H9 (cell line): ENCODE measurements around the gene DAD1. TPM values are rescaled to one million over a fixed set of nuclear protein-coding genes. Genes with fewer than 3 reads are reported as not detected.

Source experiments
- DNase-seq: peaks from one replicate; pipeline ENCODE4 v3.0.0-alpha.2; 2017
- H2AFZ ChIP-seq: one replicate; pipeline ENCODE4 v1.6.1; 2013; ENCODE audit warnings: mild to moderate bottlenecking, low read length, control low read depth, moderate library complexity
- H2AK5ac ChIP-seq: 2 replicates; pipeline ENCODE4 v1.6.1; 2013; ENCODE audit warnings: low read length, control low read depth, mixed read lengths; ENCODE audit not compliant: insufficient read length
- H2BK120ac ChIP-seq: one replicate; pipeline ENCODE4 v1.6.1; 2013; ENCODE audit warnings: low read depth, mild to moderate bottlenecking, low read length, control low read depth, inconsistent platforms; ENCODE audit not compliant: poor library complexity, severe bottlenecking
- H2BK12ac ChIP-seq: 2 replicates; pipeline ENCODE4 v1.6.1; 2013; ENCODE audit warnings: low read length, control low read depth, mixed read lengths, low read depth; ENCODE audit not compliant: insufficient read length
- H2BK15ac ChIP-seq: 2 replicates; pipeline ENCODE4 v1.6.1; 2013; ENCODE audit warnings: low read depth, low read length, control low read depth
- H2BK20ac ChIP-seq: one replicate; pipeline ENCODE4 v1.6.1; 2013; ENCODE audit warnings: low read depth, mild to moderate bottlenecking, low read length, control low read depth, inconsistent platforms; ENCODE audit not compliant: poor library complexity, severe bottlenecking
- H2BK5ac ChIP-seq: 2 replicates; pipeline ENCODE4 v1.6.1; 2013; ENCODE audit warnings: low read length, control low read depth, mixed read lengths; ENCODE audit not compliant: insufficient read length
- H3K14ac ChIP-seq: 2 replicates; pipeline ENCODE4 v1.6.1; 2013; ENCODE audit warnings: low read length, control low read depth; ENCODE audit not compliant: insufficient read depth
- H3K18ac ChIP-seq: 2 replicates; pipeline ENCODE4 v1.6.1; 2013; ENCODE audit warnings: low read depth, mild to moderate bottlenecking, mixed read lengths, low read length, control low read depth; ENCODE audit not compliant: insufficient read length
- H3K23ac ChIP-seq: 2 replicates; pipeline ENCODE4 v1.6.1; 2013; ENCODE audit warnings: low read length, control low read depth, mixed read lengths, low read depth; ENCODE audit not compliant: insufficient read length
- H3K23me2 ChIP-seq: 2 replicates; pipeline ENCODE4 v1.6.1; 2013; ENCODE audit warnings: low read depth, mild to moderate bottlenecking, mixed read lengths, low read length, control low read depth; ENCODE audit not compliant: insufficient read length, poor library complexity, severe bottlenecking
- H3K27ac ChIP-seq: 2 replicates; pipeline ENCODE4 v1.5.1; 2013; ENCODE audit warnings: low read length, control low read depth, mixed read lengths, low read depth; ENCODE audit not compliant: insufficient read length
- H3K27me3 ChIP-seq: 2 replicates; pipeline ENCODE4 v1.6.1; 2013; ENCODE audit warnings: low read length, control low read depth, inconsistent platforms; ENCODE audit not compliant: insufficient read depth
- H3K4ac ChIP-seq: 2 replicates; pipeline ENCODE4 v1.6.1; 2013; ENCODE audit warnings: low read depth, mild to moderate bottlenecking, control low read depth, inconsistent platforms, low read length, moderate library complexity
- H3K4me1 ChIP-seq: 2 replicates; pipeline ENCODE4 v1.6.1; 2013; ENCODE audit warnings: low read length, control low read depth, inconsistent platforms; ENCODE audit not compliant: insufficient read depth
- H3K4me2 ChIP-seq: 2 replicates; pipeline ENCODE4 v1.6.1; 2013; ENCODE audit warnings: low read length, control low read depth, mixed read lengths; ENCODE audit not compliant: insufficient read length, insufficient read depth
- H3K56ac ChIP-seq: 2 replicates; pipeline ENCODE4 v1.6.1; 2013; ENCODE audit warnings: low read depth, mild to moderate bottlenecking, mixed read lengths, low read length, control low read depth; ENCODE audit not compliant: insufficient read length
- H3K79me1 ChIP-seq: 2 replicates; pipeline ENCODE4 v1.6.1; 2013; ENCODE audit warnings: low read depth, mild to moderate bottlenecking, moderate library complexity, low read length, control low read depth, inconsistent platforms; ENCODE audit not compliant: insufficient read depth, poor library complexity, severe bottlenecking
- H3K79me2 ChIP-seq: 2 replicates; pipeline ENCODE4 v1.6.1; 2013; ENCODE audit warnings: low read length, control low read depth, inconsistent platforms; ENCODE audit not compliant: insufficient read depth
- H3K9ac ChIP-seq: 2 replicates; pipeline ENCODE4 v1.6.1; 2013; ENCODE audit warnings: low read length, control low read depth, mixed read lengths; ENCODE audit not compliant: insufficient read length; ENCODE audit errors: extremely low read depth
- H3K9me3 ChIP-seq: one replicate; pipeline ENCODE4 v1.6.1; 2013; ENCODE audit warnings: low read depth, low read length, inconsistent platforms; ENCODE audit not compliant: control insufficient read depth
- H3T11ph ChIP-seq: one replicate; pipeline ENCODE4 v1.6.1; 2013; ENCODE audit warnings: mild to moderate bottlenecking, low read length, control low read depth, inconsistent platforms
- H4K20me1 ChIP-seq: one replicate; pipeline ENCODE4 v1.6.1; 2013; ENCODE audit not compliant: control insufficient read depth, insufficient read length, insufficient read depth
- H4K5ac ChIP-seq: 2 replicates; pipeline ENCODE4 v1.6.1; 2013; ENCODE audit warnings: low read depth, mild to moderate bottlenecking, mixed read lengths, low read length, control low read depth; ENCODE audit not compliant: insufficient read length
- H4K8ac ChIP-seq: replicated peaks from 2 replicates; pipeline ENCODE4 v1.6.1; 2013; ENCODE audit warnings: low read length, control low read depth, mixed read lengths, low read depth; ENCODE audit not compliant: insufficient read length
- H4K91ac ChIP-seq: 2 replicates; pipeline ENCODE4 v1.6.1; 2013; ENCODE audit warnings: low read depth, mild to moderate bottlenecking, moderate library complexity, mixed read lengths, low read length, control low read depth; ENCODE audit not compliant: insufficient read length
- H3K27ac Mint-ChIP-seq, 3 experiments: 2 replicates in 2 of 3; 3 replicates in 1 of 3; pipeline ENCODE4 v1.8.0; 2020 to 2021; ENCODE audit warnings: mixed read lengths in 3 of 3, mild to moderate bottlenecking in 1 of 3, moderate library complexity in 1 of 3
- H3K27me3 Mint-ChIP-seq: 2 replicates; pipeline ENCODE4 v1.8.0; 2021; ENCODE audit warnings: low read depth, mild to moderate bottlenecking, moderate library complexity, mixed read lengths
- H3K36me3 Mint-ChIP-seq, 3 experiments: 2 replicates in 2 of 3; 3 replicates in 1 of 3; pipeline ENCODE4 v1.8.0; 2020 to 2021; ENCODE audit warnings: low read depth in 3 of 3, mixed read lengths in 3 of 3; ENCODE audit not compliant: insufficient read depth in 1 of 3
- H3K4me1 Mint-ChIP-seq, 2 experiments: 2 replicates each; pipeline ENCODE4 v1.8.0; 2020; ENCODE audit warnings: mixed read lengths in 2 of 2
- H3K4me3 Mint-ChIP-seq, 2 experiments: 2 replicates in 1 of 2; 3 replicates in 1 of 2; pipeline ENCODE4 v1.8.0; 2020 to 2021; ENCODE audit warnings: mild to moderate bottlenecking in 2 of 2, mixed read lengths in 2 of 2, moderate library complexity in 1 of 2
- H3K9me3 Mint-ChIP-seq, 2 experiments: 2 replicates in 1 of 2; 3 replicates in 1 of 2; pipeline ENCODE4 v1.8.0; 2020; ENCODE audit warnings: mild to moderate bottlenecking in 2 of 2, mixed read lengths in 2 of 2, moderate library complexity in 1 of 2
- WGBS: extraction: QIAGEN DNeasy Blood & Tissue Kit; methylation state at CpG from one replicate; pipeline ENCODE4 v1.1.7; 2013; ENCODE audit warnings: missing lambda C conversion rate, low lambda C conversion rate, mixed read lengths; ENCODE audit not compliant: insufficient read length; ENCODE audit errors: extremely low coverage; 5-methylcytosine and 5-hydroxymethylcytosine counted together
- total RNA-seq: library from RNA; stranded (reverse); gene quantifications from 2 replicates; pipeline ENCODE4 v1.2.1, GENCODE V29; 2021
- TF ChIP-seq, protein P1 (sequence below): fragments of 200-600 bp; sonication (generic); conservative IDR thresholded peaks from 3 replicates; pipeline ENCODE4 v1.8.0; 2021; ENCODE audit warnings: antibody characterized with exemption, mild to moderate bottlenecking

Gene DAD1
- total RNA-seq, 1 experiment from 2014 or later: 127 TPM

- Histone ChIP-seq H3K79me2 (no peaks in the 10 kb centered on the region), H3K4me1 (no peaks in the 10 kb centered on the region), H3K27me3 (no peaks in the 10 kb centered on the region), H3K56ac (no peak overlapping the region), H3K4me2 (no peak overlapping the region), H4K20me1 (no peaks in the 10 kb centered on the region), H2AK5ac (no peak overlapping the region), H3T11ph (no peak overlapping the region), H3K14ac (no peak overlapping the region), H3K9me3 (no peaks in the 10 kb centered on the region), H2AFZ (no peak overlapping the region), H3K18ac (no peak overlapping the region), H2BK12ac (no peak overlapping the region), H2BK120ac (no peak overlapping the region), H3K4ac (no peak overlapping the region), H3K23me2 (no peaks in the 10 kb centered on the region), H3K27ac (no peak overlapping the region), H2BK15ac (no peak overlapping the region), H4K5ac (no peak overlapping the region), H2BK5ac (no peak overlapping the region), H2BK20ac (no peak overlapping the region), H3K23ac (no peak overlapping the region), H4K8ac (no peak overlapping the region), H3K79me1 (no peaks in the 10 kb centered on the region), H4K91ac (no peak overlapping the region), H3K9ac (no peak overlapping the region)
- TF ChIP-seq, protein P1, sequence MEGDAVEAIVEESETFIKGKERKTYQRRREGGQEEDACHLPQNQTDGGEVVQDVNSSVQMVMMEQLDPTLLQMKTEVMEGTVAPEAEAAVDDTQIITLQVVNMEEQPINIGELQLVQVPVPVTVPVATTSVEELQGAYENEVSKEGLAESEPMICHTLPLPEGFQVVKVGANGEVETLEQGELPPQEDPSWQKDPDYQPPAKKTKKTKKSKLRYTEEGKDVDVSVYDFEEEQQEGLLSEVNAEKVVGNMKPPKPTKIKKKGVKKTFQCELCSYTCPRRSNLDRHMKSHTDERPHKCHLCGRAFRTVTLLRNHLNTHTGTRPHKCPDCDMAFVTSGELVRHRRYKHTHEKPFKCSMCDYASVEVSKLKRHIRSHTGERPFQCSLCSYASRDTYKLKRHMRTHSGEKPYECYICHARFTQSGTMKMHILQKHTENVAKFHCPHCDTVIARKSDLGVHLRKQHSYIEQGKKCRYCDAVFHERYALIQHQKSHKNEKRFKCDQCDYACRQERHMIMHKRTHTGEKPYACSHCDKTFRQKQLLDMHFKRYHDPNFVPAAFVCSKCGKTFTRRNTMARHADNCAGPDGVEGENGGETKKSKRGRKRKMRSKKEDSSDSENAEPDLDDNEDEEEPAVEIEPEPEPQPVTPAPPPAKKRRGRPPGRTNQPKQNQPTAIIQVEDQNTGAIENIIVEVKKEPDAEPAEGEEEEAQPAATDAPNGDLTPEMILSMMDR: no peak
- Mint-ChIP-seq H3K36me3 (peaks cover 0 to 3% (median 0%) of the 10 kb centered on the region in 3 experiments; a peak in 1 of 7 replicates), H3K4me3 (no peak overlapping the region), H3K4me1 (peaks cover 13 to 15% of the 10 kb centered on the region in 2 experiments), H3K27ac (no peak overlapping the region), H3K27me3 (peaks cover 4% of the 10 kb centered on the region; the same call in 1 of the 2 replicates), H3K9me3 (no peaks in the 10 kb centered on the region; a peak in 1 of 5 replicates)
- DNase-seq: no peak
- no CpG with 5 or more reads among the region's 5 CpGs for WGBS
Observed at GRCh38 chr14:22520796-22521195, 68.2 kb downstream of the DAD1 start.
